Memory B cell (primary cell): ENCODE data around the gene BICC1.

Experiments
- ATAC-seq: fragments of 150-1000 bp; cut with Tn5 transposase; 2 replicates; pipeline ENCODE4 v1.10.0; 2021; ENCODE audit warnings: low read depth, mild to moderate bottlenecking, moderate library complexity
- DNase-seq, 2 donors: peaks; one replicate each; pipeline ENCODE4 v3.0.0; 2022; ENCODE audit warnings: low spot score in 2 of 2
- H3K27ac Mint-ChIP-seq: one replicate; pipeline ENCODE4 v1.8.0; 2022; ENCODE audit warnings: mild to moderate bottlenecking, moderate library complexity, mixed read lengths
- H3K27me3 Mint-ChIP-seq: one replicate; pipeline ENCODE4 v1.8.0; 2022; ENCODE audit warnings: mixed read lengths
- H3K36me3 Mint-ChIP-seq: one replicate; pipeline ENCODE4 v1.8.0; 2022; ENCODE audit warnings: mild to moderate bottlenecking, mixed read lengths
- H3K4me1 Mint-ChIP-seq: one replicate; pipeline ENCODE4 v1.8.0; 2022; ENCODE audit warnings: mixed read lengths
- H3K4me3 Mint-ChIP-seq: one replicate; pipeline ENCODE4 v1.8.0; 2022; ENCODE audit warnings: mild to moderate bottlenecking, moderate library complexity, mixed read lengths
- H3K9me3 Mint-ChIP-seq: one replicate; pipeline ENCODE4 v1.8.0; 2022; ENCODE audit warnings: mixed read lengths

BICC1 gene

DNA sequence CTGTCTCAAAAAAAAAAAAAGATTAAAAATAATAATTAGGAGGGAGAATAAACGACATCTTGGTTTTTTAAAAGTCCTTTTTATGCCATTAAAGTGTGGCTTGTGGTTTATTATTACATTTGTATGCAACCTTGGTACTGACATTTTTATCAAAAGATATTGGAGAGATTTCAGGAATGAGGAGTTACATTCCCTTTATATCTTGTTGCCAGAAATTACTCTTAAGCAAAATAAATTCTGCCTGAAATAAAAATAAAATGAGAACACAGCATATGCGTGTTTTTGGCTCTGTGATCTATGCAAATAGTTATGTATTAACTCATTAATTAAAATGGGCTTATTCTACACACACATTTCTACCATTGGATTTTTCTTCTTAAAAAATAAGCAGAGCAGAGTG, 202.4 kb downstream of the BICC1 start:
- Mint-ChIP-seq H3K27me3 (peaks cover 3% of the 10 kb centered on the region), H3K27ac (no peak overlapping the region), H3K36me3 (no peaks in the 10 kb centered on the region), H3K9me3 (peaks cover 2% of the 10 kb centered on the region), H3K4me3 (no peak overlapping the region), H3K4me1 (no peaks in the 10 kb centered on the region)
- DNase-seq (no peak), ATAC-seq (no peak)

DNA sequence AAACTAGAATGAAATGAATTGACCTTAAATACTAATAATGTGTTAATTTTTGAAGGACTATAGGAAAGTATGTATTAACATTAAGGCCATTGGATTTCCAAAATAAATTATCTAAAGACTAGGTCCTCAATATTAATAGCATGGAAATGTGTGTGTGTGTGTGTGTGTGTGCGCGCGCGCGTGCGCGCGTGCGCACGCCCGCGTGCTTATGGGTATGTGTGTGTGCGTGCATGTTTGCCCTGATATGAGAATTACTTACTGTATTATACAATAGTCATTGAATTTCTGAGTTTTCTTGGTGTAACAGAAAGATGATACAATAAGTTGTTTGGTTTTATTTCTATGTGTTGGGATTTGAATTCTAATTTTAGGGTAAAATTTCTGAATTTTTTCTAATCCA, 205.9 kb downstream of the BICC1 start:
- Mint-ChIP-seq H3K27me3 (no peaks in the 10 kb centered on the region), H3K4me1 (no peaks in the 10 kb centered on the region), H3K27ac (no peak overlapping the region), H3K36me3 (no peaks in the 10 kb centered on the region), H3K4me3 (no peak overlapping the region), H3K9me3 (peaks cover 2% of the 10 kb centered on the region)
- no peak for ATAC-seq
- no peak for DNase-seq

DNA sequence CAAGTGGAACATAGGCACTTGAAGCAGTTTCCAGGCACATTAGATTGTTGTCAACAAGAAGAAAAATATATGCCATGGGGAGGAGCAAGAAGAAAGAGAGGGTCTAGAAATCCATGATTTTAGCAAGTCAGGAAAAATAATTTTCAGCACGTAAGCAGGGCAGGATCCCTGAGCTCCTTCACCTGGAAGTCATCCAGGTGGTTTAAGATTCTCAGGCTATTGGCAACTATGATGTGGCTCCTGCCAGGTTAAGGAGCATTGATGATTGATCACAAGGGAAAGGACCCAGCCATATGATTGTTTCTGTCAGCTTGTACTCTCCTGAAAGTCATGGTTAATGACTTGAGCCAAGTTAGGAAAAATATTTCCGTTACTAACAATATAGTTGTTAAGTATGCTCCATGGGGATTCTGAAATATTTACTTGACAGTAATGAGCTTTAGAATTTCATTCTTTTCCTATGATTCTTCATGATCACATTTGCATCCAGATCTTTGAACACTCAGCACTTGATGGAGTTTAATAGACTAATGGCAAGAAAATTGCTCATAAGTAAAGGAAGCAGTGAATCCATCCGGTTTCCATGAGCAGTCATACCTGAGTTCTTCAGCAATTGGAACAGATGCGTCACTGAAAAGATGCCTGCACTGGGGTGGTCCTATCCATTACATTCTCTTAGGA, 209.1 kb downstream of the BICC1 start:
- H3K4me3 Mint-ChIP-seq, result no peak overlapping the region
- no peak overlapping the region for H3K27ac Mint-ChIP-seq
- H3K9me3 Mint-ChIP-seq, result peaks cover 2% of the 10 kb centered on the region
- H3K27me3 Mint-ChIP-seq, result no peaks in the 10 kb centered on the region
- DNase-seq (no peak), ATAC-seq (no peak)
- no peaks in the 10 kb centered on the region for H3K4me1 Mint-ChIP-seq
- no peaks in the 10 kb centered on the region for H3K36me3 Mint-ChIP-seq

DNA sequence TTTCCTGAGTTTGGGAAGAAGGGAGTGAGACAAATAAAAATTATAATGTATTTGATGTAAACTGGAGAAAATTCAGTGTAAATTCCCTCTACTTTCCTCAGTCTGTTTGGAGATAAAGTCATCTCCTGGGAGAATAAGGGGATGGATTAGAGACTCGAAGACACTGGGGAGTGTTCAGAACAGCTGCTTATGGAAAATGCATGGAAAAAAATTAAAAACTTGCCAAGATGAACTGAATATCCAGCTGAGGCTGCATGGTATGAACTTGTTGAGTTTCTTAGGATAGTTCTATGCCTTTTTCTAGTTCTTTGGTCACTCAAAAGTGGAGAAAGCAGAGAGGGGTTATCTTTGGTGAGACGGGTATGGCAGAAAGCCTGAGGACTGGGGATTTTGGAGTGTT, 210.5 kb downstream of the BICC1 start:
- DNase-seq, result no peak
- Mint-ChIP-seq H3K27ac (no peak overlapping the region), H3K27me3 (no peaks in the 10 kb centered on the region), H3K4me3 (no peak overlapping the region), H3K4me1 (no peaks in the 10 kb centered on the region), H3K36me3 (no peaks in the 10 kb centered on the region), H3K9me3 (peaks cover 2% of the 10 kb centered on the region)
- no peak for ATAC-seq

DNA sequence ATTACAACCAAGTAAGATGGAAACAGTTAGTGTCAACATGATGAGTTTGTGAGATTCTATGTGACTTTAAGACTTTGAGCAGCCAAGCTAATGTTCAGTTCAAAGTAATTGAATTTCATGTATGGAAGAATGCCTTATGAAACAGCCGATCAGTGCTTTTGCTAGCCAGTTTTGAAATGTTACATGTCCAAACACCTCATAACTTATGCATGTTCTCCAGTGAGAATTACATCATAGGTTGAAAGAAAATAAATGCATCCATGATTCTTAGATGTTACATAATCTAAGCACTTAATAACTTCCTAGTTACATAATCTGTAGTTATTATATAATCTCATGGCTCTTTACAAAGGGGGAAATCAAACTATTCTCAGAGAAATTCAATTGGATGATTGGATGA, 211.3 kb downstream of the BICC1 start:
- Mint-ChIP-seq H3K4me3 (no peak overlapping the region), H3K36me3 (no peaks in the 10 kb centered on the region), H3K27me3 (no peaks in the 10 kb centered on the region), H3K27ac (no peak overlapping the region), H3K9me3 (peaks cover 2% of the 10 kb centered on the region), H3K4me1 (no peaks in the 10 kb centered on the region)
- DNase-seq (no peak), ATAC-seq (no peak)

DNA sequence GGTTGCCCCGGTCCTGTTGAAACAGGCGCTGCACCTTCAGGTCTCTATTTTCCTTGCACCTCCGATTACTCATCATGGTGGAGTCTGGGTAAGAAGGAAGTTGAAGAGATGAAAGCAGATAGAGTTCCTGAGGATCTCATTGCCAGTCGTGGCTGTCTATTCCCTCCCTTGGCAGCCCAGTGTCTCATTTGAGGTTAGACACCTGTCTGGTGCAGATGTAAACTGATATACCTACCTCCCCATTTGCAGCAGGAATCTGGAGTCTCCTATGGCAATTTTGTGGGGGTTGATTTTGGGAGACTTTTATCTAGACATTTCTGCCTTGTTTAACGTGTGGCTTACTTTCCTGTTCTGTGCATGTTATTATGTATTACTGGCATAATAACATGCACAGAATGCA, 212.1 kb downstream of the BICC1 start:
- no peak for ATAC-seq

DNA sequence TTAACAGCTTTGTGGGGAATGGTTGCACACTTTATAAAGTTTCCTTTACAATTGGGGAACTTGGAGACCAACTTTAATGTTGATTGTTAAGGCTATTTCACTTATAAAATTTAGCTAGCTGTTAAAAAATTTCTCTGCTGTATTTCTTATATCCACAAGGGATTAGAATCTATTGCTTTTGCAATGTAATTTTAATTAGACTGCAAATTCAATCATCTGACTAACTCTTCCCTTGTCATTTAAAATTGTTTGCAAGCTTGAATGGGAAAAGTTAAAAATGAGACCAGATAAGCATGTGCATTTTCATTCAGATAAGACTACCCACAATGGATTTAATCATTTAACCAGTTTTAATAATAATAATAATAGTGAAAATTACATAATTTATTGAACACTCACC, 213.2 kb downstream of the BICC1 start:
- Mint-ChIP-seq H3K27ac (no peak overlapping the region), H3K4me1 (no peaks in the 10 kb centered on the region), H3K4me3 (no peak overlapping the region), H3K27me3 (no peaks in the 10 kb centered on the region), H3K36me3 (no peaks in the 10 kb centered on the region), H3K9me3 (peaks cover 4% of the 10 kb centered on the region)
- ATAC-seq, result no peak
- no peak for DNase-seq

More for the DNA sequence above, 212.1 kb downstream of the BICC1 start:
- Mint-ChIP-seq H3K4me1 (no peaks in the 10 kb centered on the region), H3K9me3 (peaks cover 3% of the 10 kb centered on the region), H3K36me3 (no peaks in the 10 kb centered on the region), H3K27ac (no peak overlapping the region), H3K27me3 (no peaks in the 10 kb centered on the region), H3K4me3 (no peak overlapping the region)
- DNase-seq, result no peak

DNA sequence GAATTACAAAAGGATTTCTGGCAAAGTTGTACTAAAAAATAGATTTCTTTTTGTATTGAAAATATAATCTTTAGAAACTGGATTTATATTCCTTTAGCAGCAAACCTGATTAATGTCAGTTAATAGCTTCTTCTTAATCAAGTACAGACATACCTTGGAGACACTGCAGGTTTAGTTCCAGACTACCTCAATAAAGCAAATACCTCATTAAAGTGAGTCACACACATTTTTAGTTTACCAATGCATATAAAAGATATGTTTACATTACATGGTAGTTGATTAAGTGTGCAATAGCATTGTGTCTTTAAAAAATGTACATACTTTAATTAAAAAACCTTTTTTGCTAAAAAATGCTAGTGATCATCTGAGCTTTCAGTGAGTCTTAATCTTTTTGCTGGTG, 215.0 kb downstream of the BICC1 start:
- ATAC-seq, result no peak
- Mint-ChIP-seq H3K4me1 (no peaks in the 10 kb centered on the region), H3K27me3 (no peaks in the 10 kb centered on the region), H3K9me3 (peaks cover 9% of the 10 kb centered on the region), H3K36me3 (no peaks in the 10 kb centered on the region), H3K27ac (no peak overlapping the region), H3K4me3 (no peak overlapping the region)
- DNase-seq, result no peak

DNA sequence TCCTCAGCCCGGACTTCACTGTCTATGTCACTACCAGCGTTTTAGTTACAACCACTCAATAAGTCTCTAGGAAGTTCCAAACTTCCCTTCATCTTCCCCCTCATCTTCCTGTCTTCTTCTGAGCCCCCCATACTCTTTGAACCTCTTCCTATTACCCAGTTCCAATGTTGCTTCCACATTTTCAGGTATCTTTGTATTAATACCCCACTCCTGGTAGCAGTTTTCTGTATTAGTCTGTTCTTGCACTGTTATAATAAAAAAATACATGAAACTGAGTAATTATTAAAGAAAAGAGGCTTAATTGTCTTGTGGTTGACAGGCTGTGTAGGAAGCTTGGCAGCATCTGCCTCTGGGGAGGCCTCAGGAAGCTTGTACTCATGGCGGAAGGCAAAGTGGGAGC, 218.6 kb downstream of the BICC1 start:
- Mint-ChIP-seq H3K27ac (no peak overlapping the region), H3K27me3 (no peaks in the 10 kb centered on the region), H3K4me1 (no peaks in the 10 kb centered on the region), H3K4me3 (no peak overlapping the region), H3K36me3 (no peaks in the 10 kb centered on the region), H3K9me3 (peaks cover 9% of the 10 kb centered on the region)
- ATAC-seq (no peak), DNase-seq (no peak)

DNA sequence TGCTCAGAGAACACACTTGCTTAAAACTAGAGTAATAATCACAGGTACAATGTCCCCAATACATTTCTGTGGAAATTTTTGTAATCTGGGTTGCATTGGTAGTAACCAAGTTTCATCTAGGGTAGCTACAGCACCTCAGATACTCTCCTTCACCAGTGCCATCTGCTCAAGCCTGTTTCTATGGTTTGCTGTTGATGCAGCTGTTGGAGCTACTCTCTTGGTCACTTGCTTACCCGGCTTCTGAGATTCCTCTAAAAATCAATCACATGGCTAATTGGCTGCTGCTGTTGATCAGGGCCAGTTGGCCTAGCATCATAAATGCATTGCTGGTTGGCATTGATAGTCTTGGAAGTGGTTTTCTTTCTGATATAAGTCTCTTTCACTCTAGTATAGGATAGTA, 220.8 kb downstream of the BICC1 start:
- no peak overlapping the region for H3K27ac Mint-ChIP-seq
- no peaks in the 10 kb centered on the region for H3K27me3 Mint-ChIP-seq
- no peaks in the 10 kb centered on the region for H3K36me3 Mint-ChIP-seq
- peaks cover 9% of the 10 kb centered on the region for H3K9me3 Mint-ChIP-seq
- no peak for ATAC-seq
- no peaks in the 10 kb centered on the region for H3K4me1 Mint-ChIP-seq
- H3K4me3 Mint-ChIP-seq, result no peak overlapping the region
- DNase-seq, result no peak

DNA sequence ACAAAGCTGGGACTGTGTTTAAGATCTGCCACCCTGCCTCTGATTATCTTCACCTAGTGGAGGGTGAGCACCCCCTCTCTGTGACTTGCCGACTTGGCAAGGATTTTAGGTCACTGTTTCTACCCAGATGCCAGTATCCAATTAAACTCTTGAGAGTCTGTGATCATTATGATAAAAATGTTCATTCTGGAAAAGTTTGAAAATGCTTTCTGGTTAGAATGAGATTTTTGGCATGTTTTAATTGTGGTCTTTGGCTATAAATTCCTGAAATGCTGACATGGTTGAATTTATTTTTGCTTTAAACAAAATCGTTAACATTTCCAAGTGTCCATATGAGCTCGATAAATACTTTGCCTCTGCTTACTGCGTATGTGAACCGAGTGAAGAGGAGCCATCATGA, 221.4 kb downstream of the BICC1 start:
- H3K4me3 Mint-ChIP-seq, result no peak overlapping the region
- no peaks in the 10 kb centered on the region for H3K4me1 Mint-ChIP-seq
- no peaks in the 10 kb centered on the region for H3K36me3 Mint-ChIP-seq
- no peaks in the 10 kb centered on the region for H3K27me3 Mint-ChIP-seq
- ATAC-seq, result no peak
- peaks cover 9% of the 10 kb centered on the region for H3K9me3 Mint-ChIP-seq
- H3K27ac Mint-ChIP-seq, result no peak overlapping the region
- DNase-seq, result no peak

DNA sequence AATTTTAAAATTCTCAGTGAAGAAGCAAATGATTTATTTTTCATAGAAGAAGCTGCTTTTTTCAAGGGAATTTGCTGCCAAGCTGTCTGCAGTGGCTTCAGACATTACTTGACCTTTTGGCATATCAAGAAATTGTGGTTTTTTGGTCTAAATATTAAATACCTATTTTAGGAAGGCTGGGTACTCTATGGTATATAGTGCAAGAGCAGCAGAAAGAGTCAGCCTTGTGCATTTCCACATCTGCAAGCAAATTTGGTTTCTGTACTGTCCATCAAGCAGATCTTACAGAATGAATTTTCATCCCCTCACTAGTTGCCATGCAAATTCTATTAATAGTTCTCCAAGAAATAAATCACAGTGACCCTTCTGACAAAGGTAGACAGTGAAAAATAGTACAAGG, 222.0 kb downstream of the BICC1 start:
- Mint-ChIP-seq H3K4me3 (no peak overlapping the region), H3K36me3 (no peaks in the 10 kb centered on the region), H3K4me1 (no peaks in the 10 kb centered on the region), H3K9me3 (peaks cover 8% of the 10 kb centered on the region), H3K27me3 (no peaks in the 10 kb centered on the region), H3K27ac (no peak overlapping the region)
- DNase-seq, result no peak
- ATAC-seq, result no peak

DNA sequence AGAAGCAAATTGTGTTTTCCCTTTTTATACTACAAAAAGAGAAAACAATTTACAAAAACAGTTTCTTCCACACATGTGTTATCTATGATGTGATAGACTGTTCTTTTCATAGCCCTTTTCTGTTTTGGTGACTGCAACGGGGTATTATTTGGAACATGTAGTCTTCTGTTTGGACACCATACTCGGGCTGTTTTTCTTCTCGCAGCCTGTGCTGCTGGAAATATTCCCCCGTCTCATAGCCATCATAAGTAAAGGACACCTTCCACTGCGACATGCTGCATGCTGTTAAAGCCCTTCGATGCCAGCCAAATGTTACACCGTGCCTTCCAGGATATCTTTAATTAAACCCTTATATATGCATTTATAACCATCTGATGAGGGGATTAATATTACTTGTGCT, 222.4 kb downstream of the BICC1 start:
- Mint-ChIP-seq H3K36me3 (no peaks in the 10 kb centered on the region), H3K9me3 (peaks cover 5% of the 10 kb centered on the region), H3K27ac (no peak overlapping the region), H3K27me3 (no peaks in the 10 kb centered on the region), H3K4me3 (no peak overlapping the region), H3K4me1 (no peaks in the 10 kb centered on the region)
- DNase-seq (no peak), ATAC-seq (no peak)

DNA sequence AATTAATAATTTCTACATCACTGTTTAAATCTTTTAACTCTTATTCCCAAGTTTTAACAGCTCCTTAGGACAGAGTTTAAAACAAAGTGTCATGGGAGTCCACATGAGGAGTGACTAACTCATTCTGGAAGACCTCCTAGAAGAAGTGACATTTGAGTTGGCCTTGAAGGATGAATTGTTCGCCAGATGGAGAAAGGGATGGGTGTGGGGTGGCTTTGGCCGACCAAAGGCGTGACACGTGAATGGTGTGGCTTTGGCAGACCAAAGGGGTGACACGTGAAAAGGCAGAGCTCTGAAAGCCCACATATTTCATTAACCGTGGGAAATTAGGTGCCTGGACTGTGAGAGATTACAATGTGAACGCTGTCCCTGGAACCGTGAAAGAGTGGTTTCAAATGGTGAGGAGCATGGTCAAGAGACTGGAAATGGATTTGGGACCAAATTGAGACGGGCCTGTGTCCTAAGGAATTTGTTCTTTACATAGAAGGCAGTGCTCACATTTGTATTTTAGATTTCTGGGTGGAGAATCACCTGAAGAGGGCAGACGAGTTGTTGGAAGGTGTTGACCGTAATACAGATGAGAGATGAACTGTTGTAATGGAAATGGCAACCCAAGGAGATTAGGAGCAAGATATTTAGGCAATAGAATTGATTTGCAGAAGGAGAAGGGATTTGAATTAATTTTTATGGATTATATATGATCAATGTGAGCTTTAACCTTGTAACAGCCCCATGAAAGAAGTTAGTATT, 228.1 kb downstream of the BICC1 start:
- no peak overlapping the region for H3K27ac Mint-ChIP-seq
- H3K36me3 Mint-ChIP-seq, result no peaks in the 10 kb centered on the region
- DNase-seq, result no peak
- no peaks in the 10 kb centered on the region for H3K27me3 Mint-ChIP-seq
- no peak overlapping the region for H3K4me3 Mint-ChIP-seq
- H3K9me3 Mint-ChIP-seq, result no peaks in the 10 kb centered on the region
- no peaks in the 10 kb centered on the region for H3K4me1 Mint-ChIP-seq
- no peak for ATAC-seq

DNA sequence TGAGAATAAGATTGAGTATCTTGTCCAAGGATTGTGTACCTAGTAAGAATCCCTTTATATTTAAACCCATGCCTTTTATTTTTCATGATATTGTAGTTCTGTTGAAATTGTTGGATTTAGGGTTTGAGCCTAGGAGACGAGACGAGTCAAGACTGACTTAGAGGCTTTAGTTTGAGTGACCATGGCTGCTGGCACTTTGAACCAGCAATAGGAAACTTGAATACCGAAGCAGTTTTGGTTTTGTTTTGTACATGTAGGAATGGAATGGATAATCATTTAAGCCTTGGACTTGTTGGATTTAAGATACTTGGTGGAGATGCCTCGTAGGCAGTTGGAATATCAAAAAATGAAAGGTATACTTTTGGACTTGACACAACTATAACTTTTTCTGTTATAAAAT, 229.0 kb downstream of the BICC1 start:
- Mint-ChIP-seq H3K4me3 (no peak overlapping the region), H3K9me3 (no peaks in the 10 kb centered on the region), H3K27me3 (no peaks in the 10 kb centered on the region), H3K27ac (no peak overlapping the region), H3K4me1 (no peaks in the 10 kb centered on the region), H3K36me3 (no peaks in the 10 kb centered on the region)
- no peak for ATAC-seq
- no peak for DNase-seq
